ACC112 (cell line): Measurements from ENCODE around the gene KLHL28.

Source experiments
- H2AFZ ChIP-seq: fragments of 200-600 bp; sonication (generic); one replicate; pipeline ENCODE4 v1.6.0; 2017; ENCODE audit warnings: antibody characterized with exemption, low read length; ENCODE audit not compliant: unreplicated experiment
- H3K27ac ChIP-seq: fragments of 200-600 bp; sonication (generic); 2 replicates; pipeline ENCODE4 v1.5.1; 2014; ENCODE audit warnings: low read depth, mild to moderate bottlenecking, antibody characterized with exemption, low read length, moderate library complexity
- H3K27me3 ChIP-seq: fragments of 200-600 bp; sonication (generic); 2 replicates; pipeline ENCODE4 v1.6.1; 2014; ENCODE audit warnings: mild to moderate bottlenecking, antibody characterized with exemption, low read length, moderate library complexity, mixed read lengths; ENCODE audit not compliant: insufficient read depth
- H3K36me3 ChIP-seq: fragments of 200-600 bp; sonication (generic); 2 replicates; pipeline ENCODE4 v1.6.1; 2016; ENCODE audit warnings: mild to moderate bottlenecking, antibody characterized with exemption, low read length, moderate library complexity, mixed read lengths; ENCODE audit not compliant: insufficient read depth
- H3K4me1 ChIP-seq: fragments of 200-600 bp; sonication (generic); one replicate; pipeline ENCODE4 v1.6.1; 2016; ENCODE audit warnings: low read length, mixed read lengths; ENCODE audit not compliant: insufficient read depth, unreplicated experiment, control insufficient read depth
- H3K4me3 ChIP-seq: fragments of 200-600 bp; sonication (generic); 2 replicates; pipeline ENCODE4 v1.5.1; 2014; ENCODE audit warnings: mild to moderate bottlenecking, low read depth, low read length
- H3K79me2 ChIP-seq: fragments of 200-600 bp; sonication (generic); one replicate; pipeline ENCODE4 v1.6.0; 2016; ENCODE audit warnings: low read length; ENCODE audit not compliant: control insufficient read depth, unreplicated experiment, insufficient read depth

Gene KLHL28

GRCh38 chr14:44960646-44961045 is 1.1 kb downstream of the KLHL28 start:
- Histone ChIP-seq H3K4me3 (peak overlapping the region; percentile 94), H3K36me3 (no peaks in the 10 kb centered on the region), H3K4me1 (peaks cover 21% of the 10 kb centered on the region), H3K27ac (peak overlapping the region; percentile 64; the same call in 1 of the 2 replicates), H2AFZ (peak overlapping the region; percentile 88), H3K79me2 (peaks cover 89% of the 10 kb centered on the region), H3K27me3 (no peaks in the 10 kb centered on the region)

DNA sequence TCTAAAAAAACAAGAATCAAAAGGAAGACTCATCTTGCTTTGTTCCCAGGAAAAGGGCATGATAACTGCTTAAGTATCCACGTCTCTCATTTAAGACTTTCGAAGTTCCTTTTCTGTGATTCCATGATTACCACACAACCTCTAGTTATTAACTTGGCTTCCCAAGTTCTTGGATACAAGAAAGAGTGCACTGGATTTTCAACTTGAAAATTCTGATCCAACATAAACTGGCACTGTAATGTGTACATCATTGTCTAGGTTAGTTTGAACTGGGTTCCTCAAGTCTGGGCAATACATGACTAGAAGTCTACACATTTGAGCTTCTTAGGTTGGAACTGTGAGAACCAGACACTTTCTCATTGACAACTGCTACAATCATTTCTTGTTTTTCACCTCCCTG is 1.6 kb downstream of the KLHL28 start:
- Histone ChIP-seq H3K4me1 (peaks cover 21% of the 10 kb centered on the region), H3K4me3 (peak overlapping the region; percentile 94), H3K36me3 (no peaks in the 10 kb centered on the region), H3K79me2 (peaks cover 89% of the 10 kb centered on the region), H2AFZ (peak overlapping the region; percentile 46), H3K27ac (peak overlapping the region; percentile 20; the same call in 1 of the 2 replicates), H3K27me3 (no peaks in the 10 kb centered on the region)

- Histone ChIP-seq H3K4me3 (peak overlapping the region; percentile 94), H2AFZ (no peak overlapping the region), H3K4me1 (peaks cover 21% of the 10 kb centered on the region), H3K36me3 (no peaks in the 10 kb centered on the region), H3K79me2 (peaks cover 83% of the 10 kb centered on the region), H3K27me3 (no peaks in the 10 kb centered on the region), H3K27ac (no peak overlapping the region)
These were observed 2.2 kb downstream of the KLHL28 start for GRCh38 chr14:44959538-44959937.

DNA sequence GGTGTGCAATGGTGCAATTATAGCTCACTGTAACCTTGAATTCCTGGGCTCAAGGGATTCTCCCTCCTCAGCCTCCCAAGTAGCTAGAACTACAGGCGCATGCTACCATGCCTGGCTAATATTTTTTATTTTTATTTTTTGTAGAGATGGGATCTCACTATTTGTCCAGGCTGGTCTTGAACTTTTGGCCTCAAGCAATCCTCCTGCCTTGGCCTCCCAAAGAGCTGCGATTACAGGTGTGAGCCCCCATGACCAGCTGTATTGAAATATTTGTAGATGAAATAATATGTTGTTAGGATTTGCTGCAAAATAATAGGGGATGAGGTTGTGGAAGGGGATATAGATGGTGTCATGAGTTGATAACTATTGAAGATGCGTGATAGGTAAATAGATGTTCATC is 4.9 kb downstream of the KLHL28 start:
- Histone ChIP-seq H2AFZ (no peak overlapping the region), H3K27me3 (no peaks in the 10 kb centered on the region), H3K36me3 (no peaks in the 10 kb centered on the region; the same call in 1 of the 2 replicates), H3K27ac (no peak overlapping the region), H3K4me3 (no peak overlapping the region), H3K4me1 (peaks cover 21% of the 10 kb centered on the region), H3K79me2 (peaks cover 74% of the 10 kb centered on the region)

DNA sequence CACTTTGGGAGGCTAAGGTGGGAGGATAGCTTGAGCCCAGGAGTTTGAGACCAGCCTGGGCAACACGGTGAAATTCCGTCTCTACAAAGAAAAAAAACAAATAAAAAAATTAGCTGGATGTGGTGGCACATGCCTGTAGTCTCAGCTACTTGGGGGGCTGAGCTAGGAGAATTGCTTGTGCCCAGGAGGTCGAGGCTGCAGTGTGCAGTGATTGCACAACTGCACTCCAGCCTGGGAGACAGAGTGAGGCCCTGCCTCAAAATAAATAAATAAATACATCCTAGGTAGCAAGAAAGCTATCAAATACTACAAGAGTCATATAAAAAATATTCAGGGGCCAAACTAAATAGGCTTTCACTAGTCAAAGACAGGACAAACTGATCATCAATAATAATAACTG is 6.2 kb downstream of the KLHL28 start:
- Histone ChIP-seq H3K79me2 (peaks cover 68% of the 10 kb centered on the region), H2AFZ (no peak overlapping the region), H3K4me1 (peaks cover 21% of the 10 kb centered on the region), H3K27ac (no peak overlapping the region), H3K4me3 (no peak overlapping the region), H3K36me3 (peaks cover 5% of the 10 kb centered on the region; the same call in 1 of the 2 replicates), H3K27me3 (no peaks in the 10 kb centered on the region)

- Histone ChIP-seq H3K27me3 (no peaks in the 10 kb centered on the region), H3K36me3 (peaks cover 5% of the 10 kb centered on the region; the same call in 1 of the 2 replicates), H3K27ac (no peak overlapping the region), H3K4me1 (peaks cover 14% of the 10 kb centered on the region), H3K4me3 (no peak overlapping the region), H2AFZ (no peak overlapping the region), H3K79me2 (peaks cover 65% of the 10 kb centered on the region)
These were observed 7.0 kb downstream of the KLHL28 start for GRCh38 chr14:44954750-44955149.

DNA sequence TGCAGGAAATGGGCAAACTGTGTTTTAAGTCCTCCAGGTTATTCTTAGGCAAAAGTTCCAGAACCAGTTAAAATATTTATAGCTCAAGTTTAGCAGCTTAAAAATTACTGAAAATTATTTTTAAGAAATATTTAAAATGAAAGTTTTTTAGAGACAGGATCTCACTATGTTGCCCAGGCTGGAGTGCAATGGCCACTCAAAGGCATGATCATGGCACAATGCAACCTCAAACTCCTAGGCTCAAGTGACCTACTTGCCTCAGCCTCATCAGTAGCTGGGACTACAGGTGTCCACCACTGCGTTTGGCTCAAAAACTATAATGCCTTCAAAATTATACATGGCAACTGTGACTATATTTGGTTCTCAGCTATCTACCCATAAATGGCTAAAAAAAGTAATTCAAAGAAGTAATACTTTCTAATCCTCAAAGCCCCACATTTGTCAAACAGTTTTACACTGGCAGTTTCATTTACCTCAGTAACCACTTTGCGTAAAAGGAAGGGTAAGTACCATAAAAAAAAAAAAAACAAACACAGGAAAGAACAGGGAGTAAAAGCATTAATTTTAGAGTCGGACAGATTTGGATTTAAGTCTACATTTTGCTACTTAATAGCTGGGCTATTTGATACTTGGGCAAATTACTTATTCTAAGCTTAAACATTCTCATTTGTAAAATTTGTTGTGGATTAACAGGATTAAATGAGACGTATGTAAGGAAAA is 9.2 kb downstream of the KLHL28 start:
- no peaks in the 10 kb centered on the region for H3K27me3 ChIP-seq
- H2AFZ ChIP-seq: no peak overlapping the region
- H3K4me3 ChIP-seq: no peak overlapping the region
- peaks cover 55% of the 10 kb centered on the region for H3K79me2 ChIP-seq
- peaks cover 12% of the 10 kb centered on the region; the same call in 1 of the 2 replicates for H3K36me3 ChIP-seq
- H3K27ac ChIP-seq: no peak overlapping the region
- H3K4me1 ChIP-seq: no peaks in the 10 kb centered on the region

- H3K36me3 ChIP-seq: peaks cover 17% of the 10 kb centered on the region; the same call in 1 of the 2 replicates
- H3K27me3 ChIP-seq: no peaks in the 10 kb centered on the region
- H3K4me1 ChIP-seq: no peaks in the 10 kb centered on the region
- H3K27ac ChIP-seq: no peak overlapping the region
- H3K79me2 ChIP-seq: peaks cover 47% of the 10 kb centered on the region
- H2AFZ ChIP-seq: no peak overlapping the region
- no peak overlapping the region for H3K4me3 ChIP-seq
These were observed 10.7 kb downstream of the KLHL28 start for GRCh38 chr14:44951051-44951450.

GRCh38 chr14:44945264-44945663 is 16.5 kb downstream of the KLHL28 start:
- Histone ChIP-seq H3K4me1 (peaks cover 7% of the 10 kb centered on the region), H3K4me3 (no peak overlapping the region), H3K27me3 (no peaks in the 10 kb centered on the region), H3K27ac (peak overlapping the region; percentile 17; the same call in 1 of the 2 replicates), H3K79me2 (peaks cover 19% of the 10 kb centered on the region), H3K36me3 (peaks cover 45% of the 10 kb centered on the region), H2AFZ (no peak overlapping the region)

DNA sequence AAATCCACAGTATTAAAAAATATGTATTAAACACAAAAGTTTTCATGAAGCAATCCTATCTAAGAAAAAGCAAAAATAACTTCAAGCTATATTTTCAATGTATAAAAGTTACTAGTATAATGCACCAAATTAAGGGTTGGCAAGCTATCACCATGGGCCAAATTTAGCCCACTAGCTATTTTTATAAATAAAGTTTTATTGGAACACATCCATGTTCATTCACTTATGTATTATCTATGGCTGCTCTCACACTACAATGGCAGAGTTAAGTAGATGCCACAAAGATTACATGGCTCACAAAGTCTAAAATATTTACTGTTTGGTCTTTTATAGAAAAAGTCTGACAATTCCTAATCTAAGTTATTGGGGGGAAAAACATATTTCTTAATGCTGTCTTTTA is 17.6 kb downstream of the KLHL28 start:
- Histone ChIP-seq H3K4me3 (no peak overlapping the region), H3K27ac (no peak overlapping the region), H2AFZ (no peak overlapping the region), H3K4me1 (peaks cover 7% of the 10 kb centered on the region), H3K36me3 (peaks cover 45% of the 10 kb centered on the region), H3K27me3 (no peaks in the 10 kb centered on the region), H3K79me2 (peaks cover 11% of the 10 kb centered on the region)

DNA sequence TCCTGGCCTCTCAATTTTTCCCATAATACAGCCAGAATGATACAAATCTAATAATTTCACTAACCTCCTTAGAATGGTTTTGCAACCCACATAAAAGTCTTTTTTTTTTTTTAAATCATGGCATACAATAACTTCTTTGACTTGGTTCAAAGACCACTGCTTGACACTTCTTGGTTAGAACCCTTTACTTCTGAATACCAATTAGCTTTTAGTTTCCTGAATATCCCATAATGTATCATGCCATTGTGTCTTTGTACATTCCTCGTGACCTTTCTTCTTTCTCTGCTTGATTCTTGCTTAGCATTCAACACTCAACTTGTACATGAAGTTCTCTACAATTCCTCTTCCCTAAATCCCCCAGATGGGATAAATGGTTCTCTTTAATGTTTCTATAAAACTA is 19.3 kb downstream of the KLHL28 start:
- H3K27ac ChIP-seq: no peak overlapping the region
- peaks cover 41% of the 10 kb centered on the region for H3K36me3 ChIP-seq
- peaks cover 7% of the 10 kb centered on the region for H3K4me1 ChIP-seq
- H2AFZ ChIP-seq: no peak overlapping the region
- no peak overlapping the region for H3K4me3 ChIP-seq
- peaks cover 4% of the 10 kb centered on the region for H3K79me2 ChIP-seq
- no peaks in the 10 kb centered on the region for H3K27me3 ChIP-seq
